ENCODE results near the gene CDKN3. TPM values are rescaled to one million over a fixed set of nuclear protein-coding genes. Genes with fewer than 3 reads are reported as not detected.

Gene CDKN3
- total RNA-seq, 1 experiment from 2014 or later = 62.5 TPM

DNA sequence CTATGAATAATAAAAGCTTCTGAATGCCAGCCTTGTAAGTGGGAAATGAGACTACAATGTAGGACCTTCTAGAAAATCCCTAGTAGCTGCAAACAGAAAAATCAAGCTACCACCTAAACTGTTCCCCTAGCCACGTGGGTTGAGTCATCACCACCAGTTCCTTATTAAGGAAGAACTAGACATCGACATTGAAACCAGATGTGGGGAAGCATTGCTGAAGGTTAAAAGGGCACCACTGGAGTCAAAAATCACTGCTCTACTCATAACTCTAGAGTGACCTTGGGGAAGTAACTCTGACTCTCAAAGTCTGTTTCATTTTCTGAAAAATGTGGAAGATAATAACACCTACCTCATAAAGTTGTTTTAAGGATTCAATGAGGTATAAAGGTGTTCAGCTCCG, 53.7 kb downstream of the CDKN3 start:
- CTCF ChIA-PET = no interaction called here
- Histone ChIP-seq H3K9ac (ENCODE audit: low read length) (no peak overlapping the region), H3K9me2 (ENCODE audit: insufficient read depth) (no peaks in the 10 kb centered on the region), H2AFZ (ENCODE audit: low read depth, low read length, poor library complexity, severe bottlenecking) (no peak overlapping the region), H3K27ac (ENCODE audit: low read depth, low read length) (no peak overlapping the region), H3K4me2 (ENCODE audit: low read length) (no peak overlapping the region), H3K9me3 (ENCODE audit: control insufficient read depth in 1 of 2, insufficient read depth in 1 of 2, low read depth in 1 of 2, low read length in 2 of 2) (no peaks in the 10 kb centered on the region), H4K20me1 (ENCODE audit: insufficient read depth) (no peaks in the 10 kb centered on the region), H3K36me3 (ENCODE audit: control insufficient read depth in 1 of 2, insufficient read depth in 2 of 2, low read length in 2 of 2) (no peaks in the 10 kb centered on the region), H3K79me2 (ENCODE audit: insufficient read depth, low read length) (no peaks in the 10 kb centered on the region), H3K4me1 (ENCODE audit: control insufficient read depth in 1 of 2, insufficient read depth in 2 of 2, low read length in 2 of 2) (peaks cover 2 to 11% of the 10 kb centered on the region in 2 experiments; a peak in 2 of 4 replicates), H3K27me3 (ENCODE audit: insufficient read depth, low read length) (no peaks in the 10 kb centered on the region), H3K4me3 (replicated peaks in 1 of 2; ENCODE audit: low read depth in 1 of 2, low read length in 2 of 2) (no peak overlapping the region)
- TF ChIP-seq SP1 (IDR thresholded peaks at IDR 0.05; ENCODE audit: low read depth) (no peak), POLR2AphosphoS5 (IDR thresholded peaks at IDR 0.05; ENCODE audit: low read depth, low read length) (no peak), EZH2 (IDR thresholded peaks at IDR 0.05) (no peak), TCF7L2 (IDR thresholded peaks at IDR 0.05; ENCODE audit: borderline replicate concordance, extremely low read depth, insufficient read depth, insufficient read length) (no peak), CEBPB (IDR thresholded peaks at IDR 0.05; ENCODE audit: low read depth) (no peak), EGR1 (IDR thresholded peaks at IDR 0.05; ENCODE audit: low read depth) (no peak), YY1 (IDR thresholded peaks at IDR 0.05; ENCODE audit: extremely low read depth, insufficient replicate concordance, low read depth, low read length) (no peak), CBX3 (IDR thresholded peaks at IDR 0.05; ENCODE audit: low read depth) (no peak), POLR2A (IDR thresholded peaks at IDR 0.05; ENCODE audit: borderline replicate concordance, extremely low read depth, insufficient read depth, insufficient read length) (no peak), EZH2phosphoT487 (IDR thresholded peaks at IDR 0.05; ENCODE audit: borderline replicate concordance) (no peak), ZNF274 (IDR thresholded peaks at IDR 0.05; ENCODE audit: low read depth, low read length) (no peak), SRF (IDR thresholded peaks at IDR 0.05; ENCODE audit: low read depth) (no peak), FOSL1 (IDR thresholded peaks at IDR 0.05; ENCODE audit: low read depth) (no peak), RAD21 (IDR thresholded peaks at IDR 0.05; ENCODE audit: low read depth) (no peak), ZBTB33 (IDR thresholded peaks at IDR 0.05; ENCODE audit: extremely low read depth, insufficient replicate concordance, low read length) (no peak), ELF1 (IDR thresholded peaks at IDR 0.05; ENCODE audit: borderline replicate concordance, low read depth) (no peak), ZFX (IDR thresholded peaks at IDR 0.05) (no peak)
- TF ChIP-seq, protein P1, sequence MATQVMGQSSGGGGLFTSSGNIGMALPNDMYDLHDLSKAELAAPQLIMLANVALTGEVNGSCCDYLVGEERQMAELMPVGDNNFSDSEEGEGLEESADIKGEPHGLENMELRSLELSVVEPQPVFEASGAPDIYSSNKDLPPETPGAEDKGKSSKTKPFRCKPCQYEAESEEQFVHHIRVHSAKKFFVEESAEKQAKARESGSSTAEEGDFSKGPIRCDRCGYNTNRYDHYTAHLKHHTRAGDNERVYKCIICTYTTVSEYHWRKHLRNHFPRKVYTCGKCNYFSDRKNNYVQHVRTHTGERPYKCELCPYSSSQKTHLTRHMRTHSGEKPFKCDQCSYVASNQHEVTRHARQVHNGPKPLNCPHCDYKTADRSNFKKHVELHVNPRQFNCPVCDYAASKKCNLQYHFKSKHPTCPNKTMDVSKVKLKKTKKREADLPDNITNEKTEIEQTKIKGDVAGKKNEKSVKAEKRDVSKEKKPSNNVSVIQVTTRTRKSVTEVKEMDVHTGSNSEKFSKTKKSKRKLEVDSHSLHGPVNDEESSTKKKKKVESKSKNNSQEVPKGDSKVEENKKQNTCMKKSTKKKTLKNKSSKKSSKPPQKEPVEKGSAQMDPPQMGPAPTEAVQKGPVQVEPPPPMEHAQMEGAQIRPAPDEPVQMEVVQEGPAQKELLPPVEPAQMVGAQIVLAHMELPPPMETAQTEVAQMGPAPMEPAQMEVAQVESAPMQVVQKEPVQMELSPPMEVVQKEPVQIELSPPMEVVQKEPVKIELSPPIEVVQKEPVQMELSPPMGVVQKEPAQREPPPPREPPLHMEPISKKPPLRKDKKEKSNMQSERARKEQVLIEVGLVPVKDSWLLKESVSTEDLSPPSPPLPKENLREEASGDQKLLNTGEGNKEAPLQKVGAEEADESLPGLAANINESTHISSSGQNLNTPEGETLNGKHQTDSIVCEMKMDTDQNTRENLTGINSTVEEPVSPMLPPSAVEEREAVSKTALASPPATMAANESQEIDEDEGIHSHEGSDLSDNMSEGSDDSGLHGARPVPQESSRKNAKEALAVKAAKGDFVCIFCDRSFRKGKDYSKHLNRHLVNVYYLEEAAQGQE (IDR thresholded peaks at IDR 0.05; ENCODE audit: low read depth) = no peak
- TF ChIP-seq, protein P2, sequence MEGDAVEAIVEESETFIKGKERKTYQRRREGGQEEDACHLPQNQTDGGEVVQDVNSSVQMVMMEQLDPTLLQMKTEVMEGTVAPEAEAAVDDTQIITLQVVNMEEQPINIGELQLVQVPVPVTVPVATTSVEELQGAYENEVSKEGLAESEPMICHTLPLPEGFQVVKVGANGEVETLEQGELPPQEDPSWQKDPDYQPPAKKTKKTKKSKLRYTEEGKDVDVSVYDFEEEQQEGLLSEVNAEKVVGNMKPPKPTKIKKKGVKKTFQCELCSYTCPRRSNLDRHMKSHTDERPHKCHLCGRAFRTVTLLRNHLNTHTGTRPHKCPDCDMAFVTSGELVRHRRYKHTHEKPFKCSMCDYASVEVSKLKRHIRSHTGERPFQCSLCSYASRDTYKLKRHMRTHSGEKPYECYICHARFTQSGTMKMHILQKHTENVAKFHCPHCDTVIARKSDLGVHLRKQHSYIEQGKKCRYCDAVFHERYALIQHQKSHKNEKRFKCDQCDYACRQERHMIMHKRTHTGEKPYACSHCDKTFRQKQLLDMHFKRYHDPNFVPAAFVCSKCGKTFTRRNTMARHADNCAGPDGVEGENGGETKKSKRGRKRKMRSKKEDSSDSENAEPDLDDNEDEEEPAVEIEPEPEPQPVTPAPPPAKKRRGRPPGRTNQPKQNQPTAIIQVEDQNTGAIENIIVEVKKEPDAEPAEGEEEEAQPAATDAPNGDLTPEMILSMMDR (IDR thresholded peaks at IDR 0.05 in 2 of 3, conservative IDR thresholded peaks at IDR 0.05 in 1 of 3; ENCODE audit: borderline replicate concordance in 1 of 3, insufficient read depth in 1 of 3, low read depth in 2 of 3, low read length in 2 of 3) = no peak
- DNase-seq (ENCODE audit: low read depth, low spot score) (no peak), ATAC-seq (no peak)
- POLR2A ChIA-PET = no interaction called here
- intact Hi-C loops (cut with micrococcal nuclease) = no loop called here
- RAD21 ChIA-PET (ENCODE audit: low non-redundant PET in 1 of 2, low total read pairs in 2 of 2, uncharacterized antibody in 2 of 2, unreplicated experiment in 2 of 2) = no interaction called here
- no TSS peak for BruUV-seq (replicated peaks)
